MM.1S (cell line): ENCODE results near the gene EIF4B.

Experiments used
- EZH2phosphoT487 ChIP-seq: fragments of 300-600 bp; sonication (generic); IDR thresholded peaks from 2 replicates; pipeline ENCODE4 v1.6.1; 2018; ENCODE audit warnings: antibody characterized with exemption, low read length
- TF ChIP-seq, protein P1 (sequence below): fragments of 300-600 bp; sonication (generic); IDR thresholded peaks from 2 replicates; pipeline ENCODE4 v1.5.1; 2016; ENCODE audit warnings: antibody characterized with exemption, low read length, mixed read lengths

DNA sequence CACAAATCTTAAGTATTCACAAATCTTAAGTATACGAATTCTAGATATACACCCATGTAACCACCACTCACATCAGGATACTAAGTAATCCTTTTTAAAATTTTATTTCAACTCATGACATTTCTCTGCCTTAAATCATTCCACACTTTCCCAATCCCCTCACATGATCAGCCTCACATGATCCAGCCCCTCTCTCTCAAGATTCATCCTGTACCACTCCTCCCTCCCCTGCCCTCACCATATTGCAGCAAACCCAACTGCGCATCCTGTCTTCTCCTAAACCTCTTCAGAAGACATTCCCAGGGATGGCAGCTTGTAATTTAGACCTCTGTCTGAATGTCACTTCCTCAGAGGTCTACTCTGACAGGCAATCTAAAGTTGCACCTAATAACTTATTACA lies 1.7 kb upstream of the EIF4B start:
- TF ChIP-seq, protein P1, sequence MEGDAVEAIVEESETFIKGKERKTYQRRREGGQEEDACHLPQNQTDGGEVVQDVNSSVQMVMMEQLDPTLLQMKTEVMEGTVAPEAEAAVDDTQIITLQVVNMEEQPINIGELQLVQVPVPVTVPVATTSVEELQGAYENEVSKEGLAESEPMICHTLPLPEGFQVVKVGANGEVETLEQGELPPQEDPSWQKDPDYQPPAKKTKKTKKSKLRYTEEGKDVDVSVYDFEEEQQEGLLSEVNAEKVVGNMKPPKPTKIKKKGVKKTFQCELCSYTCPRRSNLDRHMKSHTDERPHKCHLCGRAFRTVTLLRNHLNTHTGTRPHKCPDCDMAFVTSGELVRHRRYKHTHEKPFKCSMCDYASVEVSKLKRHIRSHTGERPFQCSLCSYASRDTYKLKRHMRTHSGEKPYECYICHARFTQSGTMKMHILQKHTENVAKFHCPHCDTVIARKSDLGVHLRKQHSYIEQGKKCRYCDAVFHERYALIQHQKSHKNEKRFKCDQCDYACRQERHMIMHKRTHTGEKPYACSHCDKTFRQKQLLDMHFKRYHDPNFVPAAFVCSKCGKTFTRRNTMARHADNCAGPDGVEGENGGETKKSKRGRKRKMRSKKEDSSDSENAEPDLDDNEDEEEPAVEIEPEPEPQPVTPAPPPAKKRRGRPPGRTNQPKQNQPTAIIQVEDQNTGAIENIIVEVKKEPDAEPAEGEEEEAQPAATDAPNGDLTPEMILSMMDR: no peak
- TF ChIP-seq EZH2phosphoT487: no peak
